DMS153 treated with DMSO at 0.1 percent for 48 hours (cell line): Measurements from ENCODE around the gene TP53.
"Not testable (repeated sequence)": the region's sequence is repeated elsewhere in the genome, so short reads cannot be mapped to it uniquely, and the experiment has no call there.

ENCODE experiments used
- DNase-seq: peaks from one replicate; lab custom pipeline; 2025; ENCODE audit not compliant: unreplicated experiment; lab: John Stamatoyannopoulos, UW

Gene TP53

GRCh38 chr17:7676533-7676932, 10.8 kb downstream of the TP53 start:
- no peak for DNase-seq

GRCh38 chr17:7674934-7675333, 12.4 kb downstream of the TP53 start:
- no peak for DNase-seq

GRCh38 chr17:7673239-7673638, 14.1 kb downstream of the TP53 start:
- no peak for DNase-seq

- no peak for DNase-seq
Observed at GRCh38 chr17:7668482-7668881, 18.8 kb downstream of the TP53 start.

GRCh38 chr17:7667656-7668406, 19.5 kb downstream of the TP53 start:
- no peak for DNase-seq

GRCh38 chr17:7656958-7657609, 30.2 kb downstream of the TP53 start:
- no peak for DNase-seq

GRCh38 chr17:7655541-7655840, 31.8 kb downstream of the TP53 start:
- no peak for DNase-seq

GRCh38 chr17:7654832-7655540, 32.3 kb downstream of the TP53 start:
- no peak for DNase-seq

GRCh38 chr17:7652388-7653356, 34.6 kb downstream of the TP53 start:
- no peak for DNase-seq

GRCh38 chr17:7651665-7652387, 35.5 kb downstream of the TP53 start:
- DNase-seq, result no peak

- DNase-seq, result no peak
Observed at GRCh38 chr17:7651097-7651664, 36.1 kb downstream of the TP53 start.

- DNase-seq, result no peak
Observed at GRCh38 chr17:7650509-7651096, 36.7 kb downstream of the TP53 start, which contains the start of gene ATP1B2. Gene ATP1B2, plus strand, starts transcription at chr17:7650926. Its CDS starts 593 bp downstream, at chr17:7651519.

- no peak for DNase-seq
Observed at GRCh38 chr17:7647018-7647417, 40.3 kb downstream of the TP53 start.

GRCh38 chr17:7646457-7646856, 40.8 kb downstream of the TP53 start:
- DNase-seq, result no peak

GRCh38 chr17:7644775-7645174, 42.5 kb downstream of the TP53 start:
- DNase-seq, result no peak

- DNase-seq, result not testable (repeated sequence)
Observed at GRCh38 chr17:7641635-7642034, 45.7 kb downstream of the TP53 start.

GRCh38 chr17:7640783-7641182, 46.5 kb downstream of the TP53 start:
- no peak for DNase-seq

- no peak for DNase-seq
Observed at GRCh38 chr17:7636163-7636562, 51.1 kb downstream of the TP53 start.

GRCh38 chr17:7634384-7634783, 52.9 kb downstream of the TP53 start:
- DNase-seq, result no peak

GRCh38 chr17:7633093-7633492, 54.2 kb downstream of the TP53 start:
- DNase-seq, result no peak
